ENCODE results near the gene FGF3. TPM values are rescaled to one million over a fixed set of nuclear protein-coding genes. Genes with fewer than 3 reads are reported as not detected.

Gene FGF3
- polyA plus RNA-seq, 1 donor (not counting 4 experiments of a cell fraction or from before 2014, with no cell fraction given), result not detected

- no peak for DNase-seq (ENCODE audit: low read depth, low spot score)
- no peak overlapping the region for H2AFZ ChIP-seq (ENCODE audit: control insufficient read depth, low read length)
- dilution Hi-C loops (cut with MboI; ENCODE audit: extremely low pct_ligation_motif_present, low sequenced_read_pairs), result no loop called here
- H3K9me1 ChIP-seq (ENCODE audit: control insufficient read depth, extremely low read depth, insufficient read depth, low read length), result no peaks in the 10 kb centered on the region
- H3K9me3 ChIP-seq (ENCODE audit: control insufficient read depth, low read depth, low read length), result no peaks in the 10 kb centered on the region
- H4K20me1 ChIP-seq (ENCODE audit: control insufficient read depth, extremely low read depth, insufficient read depth, low read length), result no peaks in the 10 kb centered on the region
- H3K27me3 ChIP-seq (ENCODE audit: control insufficient read depth, extremely low read depth, insufficient read depth, low read length), result peaks cover 58% of the 10 kb centered on the region
- H3K36me3 ChIP-seq (ENCODE audit: control insufficient read depth in 2 of 2, extremely low read depth in 1 of 2, insufficient read depth in 2 of 2, low read length in 2 of 2), result no peaks in the 10 kb centered on the region
- H3K4me3 ChIP-seq (ENCODE audit: control insufficient read depth in 2 of 3, extremely low read depth in 1 of 3, insufficient read depth in 2 of 3, low read depth in 1 of 3, low read length in 3 of 3), result no peak overlapping the region
- no peaks in the 10 kb centered on the region for H3K4me1 ChIP-seq (ENCODE audit: control insufficient read depth, extremely low read depth, insufficient read depth, low read length)
- H3K79me2 ChIP-seq (ENCODE audit: control insufficient read depth, insufficient read depth, low read length), result no peaks in the 10 kb centered on the region
- H3K4me2 ChIP-seq (ENCODE audit: control insufficient read depth, extremely low read depth, insufficient read depth, low read depth, low read length), result no peak overlapping the region
- no peak for FAIRE-seq
- TF ChIP-seq EZH2 (IDR thresholded peaks at IDR 0.05; ENCODE audit: low read length), result no peak
- TF ChIP-seq CTCF (optimal IDR thresholded peaks at IDR 0.05 in 1 of 3, IDR thresholded peaks at IDR 0.05 in 1 of 3, conservative IDR thresholded peaks at IDR 0.05 in 1 of 3; ENCODE audit: extremely low read depth in 1 of 3, insufficient read depth in 2 of 3, low read length in 3 of 3), result no peak
- H3K9ac ChIP-seq (ENCODE audit: control insufficient read depth, extremely low read depth, insufficient read depth, low read length), result no peak overlapping the region
- no peak overlapping the region for H3K27ac ChIP-seq (ENCODE audit: control insufficient read depth, insufficient read depth, low read length)
These were observed 3.7 kb upstream of the FGF3 start for GRCh38 chr11:69822676-69823494.

- Histone ChIP-seq H3K36me3 (ENCODE audit: control insufficient read depth in 2 of 2, extremely low read depth in 1 of 2, insufficient read depth in 2 of 2, low read length in 2 of 2) (no peaks in the 10 kb centered on the region), H3K9ac (ENCODE audit: control insufficient read depth, extremely low read depth, insufficient read depth, low read length) (no peak overlapping the region), H3K9me3 (ENCODE audit: control insufficient read depth, low read depth, low read length) (no peaks in the 10 kb centered on the region), H3K4me1 (ENCODE audit: control insufficient read depth, extremely low read depth, insufficient read depth, low read length) (no peaks in the 10 kb centered on the region), H3K79me2 (ENCODE audit: control insufficient read depth, insufficient read depth, low read length) (no peaks in the 10 kb centered on the region), H3K4me3 (ENCODE audit: control insufficient read depth in 2 of 3, extremely low read depth in 1 of 3, insufficient read depth in 2 of 3, low read depth in 1 of 3, low read length in 3 of 3) (no peak overlapping the region), H3K27ac (ENCODE audit: control insufficient read depth, insufficient read depth, low read length) (no peak overlapping the region), H3K9me1 (ENCODE audit: control insufficient read depth, extremely low read depth, insufficient read depth, low read length) (no peaks in the 10 kb centered on the region), H2AFZ (ENCODE audit: control insufficient read depth, low read length) (no peak overlapping the region), H3K27me3 (ENCODE audit: control insufficient read depth, extremely low read depth, insufficient read depth, low read length) (peaks cover 71% of the 10 kb centered on the region), H3K4me2 (ENCODE audit: control insufficient read depth, extremely low read depth, insufficient read depth, low read depth, low read length) (no peak overlapping the region), H4K20me1 (ENCODE audit: control insufficient read depth, extremely low read depth, insufficient read depth, low read length) (no peaks in the 10 kb centered on the region)
- dilution Hi-C loops (cut with MboI; ENCODE audit: extremely low pct_ligation_motif_present, low sequenced_read_pairs), result no loop called here
- TF ChIP-seq CTCF (optimal IDR thresholded peaks at IDR 0.05 in 1 of 3, IDR thresholded peaks at IDR 0.05 in 1 of 3, conservative IDR thresholded peaks at IDR 0.05 in 1 of 3; ENCODE audit: extremely low read depth in 1 of 3, insufficient read depth in 2 of 3, low read length in 3 of 3) (no peak), EZH2 (IDR thresholded peaks at IDR 0.05; ENCODE audit: low read length) (no peak)
- DNase-seq (ENCODE audit: low read depth, low spot score) (no peak), FAIRE-seq (no peak)
These were observed 2.4 kb upstream of the FGF3 start for GRCh38 chr11:69821511-69822040.
